Measurements from ENCODE around the gene ZBTB25. TPM values are rescaled to one million over a fixed set of nuclear protein-coding genes. Genes with fewer than 3 reads are reported as not detected.

Gene ZBTB25
- total RNA-seq, 1 experiment from 2014 or later = 19.0 TPM

GRCh38 chr14:64507376-64508156 lies 3.9 kb upstream of the ZBTB25 start:
- peak overlapping the region; percentile 27 for H3K4me2 ChIP-seq (ENCODE audit: low read length)
- no peaks in the 10 kb centered on the region for H3K27me3 ChIP-seq (ENCODE audit: insufficient read depth, low read length)
- H3K4me1 ChIP-seq (ENCODE audit: control insufficient read depth in 1 of 2, insufficient read depth in 2 of 2, low read length in 2 of 2) = peaks cover 18 to 51% of the 10 kb centered on the region in 2 experiments; a peak in 3 of 4 replicates
- H3K4me3 ChIP-seq (replicated peaks in 1 of 2; ENCODE audit: low read depth in 1 of 2, low read length in 2 of 2) = no peak overlapping the region
- no peaks in the 10 kb centered on the region for H3K36me3 ChIP-seq (ENCODE audit: control insufficient read depth in 1 of 2, insufficient read depth in 2 of 2, low read length in 2 of 2)
- ChIA-PET POLR2A (no interaction called here), RAD21 (ENCODE audit: low non-redundant PET in 1 of 2, low total read pairs in 2 of 2, uncharacterized antibody in 2 of 2, unreplicated experiment in 2 of 2) (no interaction called here), CTCF (no interaction called here)
- H2AFZ ChIP-seq (ENCODE audit: low read depth, low read length, poor library complexity, severe bottlenecking) = no peak overlapping the region
- H3K9me3 ChIP-seq (ENCODE audit: control insufficient read depth in 1 of 2, insufficient read depth in 1 of 2, low read depth in 1 of 2, low read length in 2 of 2) = no peaks in the 10 kb centered on the region
- no TSS peak for BruUV-seq (replicated peaks)
- intact Hi-C loops (cut with micrococcal nuclease) = no loop called here
- H3K9ac ChIP-seq (ENCODE audit: low read length) = no peak overlapping the region
- TF ChIP-seq FOSL1 (IDR thresholded peaks at IDR 0.05; ENCODE audit: low read depth) = no peak
- TF ChIP-seq RAD21 (IDR thresholded peaks at IDR 0.05; ENCODE audit: low read depth) = no peak
- TF ChIP-seq POLR2AphosphoS5 (IDR thresholded peaks at IDR 0.05; ENCODE audit: low read depth, low read length) = no peak
- no peak for TF ChIP-seq CEBPB (IDR thresholded peaks at IDR 0.05; ENCODE audit: low read depth)
- TF ChIP-seq EGR1 (IDR thresholded peaks at IDR 0.05; ENCODE audit: low read depth) = no peak
- TF ChIP-seq SP1 (IDR thresholded peaks at IDR 0.05; ENCODE audit: low read depth) = no peak
- DNase-seq (ENCODE audit: low read depth, low spot score) (no peak), ATAC-seq (no peak)
- H4K20me1 ChIP-seq (ENCODE audit: insufficient read depth) = 0 out of 2 replicates have a peak, but pooled peaks cover 3% of the 10 kb centered on the region
- peaks cover 79% of the 10 kb centered on the region for H3K79me2 ChIP-seq (ENCODE audit: insufficient read depth, low read length)
- H3K9me2 ChIP-seq (ENCODE audit: insufficient read depth) = no peaks in the 10 kb centered on the region
- H3K27ac ChIP-seq (ENCODE audit: low read depth, low read length) = no peak overlapping the region

GRCh38 chr14:64506721-64507120 lies 3.1 kb upstream of the ZBTB25 start:
- Histone ChIP-seq H3K9me2 (ENCODE audit: insufficient read depth) (no peaks in the 10 kb centered on the region), H3K4me1 (ENCODE audit: control insufficient read depth in 1 of 2, insufficient read depth in 2 of 2, low read length in 2 of 2) (peaks cover 25 to 59% of the 10 kb centered on the region in 2 experiments), H4K20me1 (ENCODE audit: insufficient read depth) (0 out of 2 replicates have a peak, but pooled peaks cover 3% of the 10 kb centered on the region), H2AFZ (ENCODE audit: low read depth, low read length, poor library complexity, severe bottlenecking) (no peak overlapping the region), H3K4me3 (replicated peaks in 1 of 2; ENCODE audit: low read depth in 1 of 2, low read length in 2 of 2) (no peak overlapping the region), H3K4me2 (ENCODE audit: low read length) (peak overlapping the region; percentile 27), H3K36me3 (ENCODE audit: control insufficient read depth in 1 of 2, insufficient read depth in 2 of 2, low read length in 2 of 2) (no peaks in the 10 kb centered on the region), H3K27me3 (ENCODE audit: insufficient read depth, low read length) (no peaks in the 10 kb centered on the region), H3K9ac (ENCODE audit: low read length) (no peak overlapping the region), H3K27ac (ENCODE audit: low read depth, low read length) (no peak overlapping the region), H3K79me2 (ENCODE audit: insufficient read depth, low read length) (peaks cover 79% of the 10 kb centered on the region), H3K9me3 (ENCODE audit: control insufficient read depth in 1 of 2, insufficient read depth in 1 of 2, low read depth in 1 of 2, low read length in 2 of 2) (no peaks in the 10 kb centered on the region)
- ChIA-PET CTCF (no interaction called here), POLR2A (no interaction called here), RAD21 (ENCODE audit: low non-redundant PET in 1 of 2, low total read pairs in 2 of 2, uncharacterized antibody in 2 of 2, unreplicated experiment in 2 of 2) (no interaction called here)
- intact Hi-C loops (cut with micrococcal nuclease) = no loop called here
- no TSS peak for BruUV-seq (replicated peaks)
- DNase-seq (ENCODE audit: low read depth, low spot score) (no peak), ATAC-seq (no peak)
- no peak for TF ChIP-seq EGR1 (IDR thresholded peaks at IDR 0.05; ENCODE audit: low read depth)
- TF ChIP-seq ZNF274 (IDR thresholded peaks at IDR 0.05; ENCODE audit: low read depth, low read length) = no peak
- no peak for TF ChIP-seq ELF1 (IDR thresholded peaks at IDR 0.05; ENCODE audit: borderline replicate concordance, low read depth)
- no peak for TF ChIP-seq POLR2A (IDR thresholded peaks at IDR 0.05; ENCODE audit: borderline replicate concordance, extremely low read depth, insufficient read depth, insufficient read length)
- TF ChIP-seq CEBPB (IDR thresholded peaks at IDR 0.05; ENCODE audit: low read depth) = no peak
- TF ChIP-seq SIN3A (IDR thresholded peaks at IDR 0.05; ENCODE audit: low read depth) = no peak
- no peak for TF ChIP-seq ZBTB33 (IDR thresholded peaks at IDR 0.05; ENCODE audit: extremely low read depth, insufficient replicate concordance, low read length)
- TF ChIP-seq ATF3 (IDR thresholded peaks at IDR 0.05) = no peak

All from HCT116 (cell line).